HS-27A (cell line): ENCODE data around the gene PARN.
"Not testable (repeated sequence)": the region's sequence is repeated elsewhere in the genome, so short reads cannot be mapped to it uniquely, and the experiment has no call there.

ENCODE experiments used
- DNase-seq: peaks from one replicate; pipeline ENCODE4 v3.0.0-alpha.2; 2012; ENCODE audit warnings: low read depth, missing footprints

Gene PARN

GRCh38 chr16:14472357-14472756, 157.7 kb downstream of the PARN start:
- DNase-seq: no peak

DNA sequence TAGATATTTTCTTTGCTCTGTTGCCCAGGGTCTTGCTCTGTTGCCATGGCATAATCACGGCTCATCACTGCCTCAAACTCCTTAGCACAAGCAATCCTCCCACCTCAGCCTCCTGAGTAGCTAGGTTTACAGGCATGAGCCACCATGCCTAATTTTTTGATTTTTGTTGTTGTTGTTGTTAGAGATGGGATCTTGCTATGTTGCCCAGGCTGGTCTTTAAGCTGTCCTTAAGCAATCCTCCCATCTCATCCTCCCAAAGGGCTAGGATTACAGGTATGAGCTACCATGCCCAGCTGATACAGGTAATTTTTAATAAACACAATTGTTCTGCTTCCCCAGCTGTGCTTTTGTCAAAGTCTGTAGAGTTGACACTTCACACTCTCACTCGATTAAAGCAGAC, 159.3 kb downstream of the PARN start:
- no peak for DNase-seq

GRCh38 chr16:14465799-14466198, 164.3 kb downstream of the PARN start:
- DNase-seq: no peak

DNA sequence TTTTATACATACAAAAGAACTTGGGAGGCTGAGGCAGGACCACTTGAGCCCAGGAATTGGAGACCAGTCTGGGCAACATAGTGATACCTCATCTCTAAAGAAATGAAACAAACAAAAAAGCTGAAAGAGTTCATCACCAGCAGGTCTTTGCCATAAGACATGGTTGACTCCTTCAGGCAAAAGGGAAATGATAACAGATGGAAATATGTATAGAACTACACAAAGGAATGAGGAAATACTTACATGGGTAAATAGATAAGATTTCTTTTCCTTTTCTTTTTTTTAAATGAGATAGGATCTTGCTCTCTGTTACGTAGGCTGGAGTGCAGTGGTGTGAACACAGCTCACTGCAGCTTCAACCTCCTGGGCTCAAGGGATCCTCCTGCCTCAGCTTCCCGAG, 165.3 kb downstream of the PARN start:
- DNase-seq: no peak

DNA sequence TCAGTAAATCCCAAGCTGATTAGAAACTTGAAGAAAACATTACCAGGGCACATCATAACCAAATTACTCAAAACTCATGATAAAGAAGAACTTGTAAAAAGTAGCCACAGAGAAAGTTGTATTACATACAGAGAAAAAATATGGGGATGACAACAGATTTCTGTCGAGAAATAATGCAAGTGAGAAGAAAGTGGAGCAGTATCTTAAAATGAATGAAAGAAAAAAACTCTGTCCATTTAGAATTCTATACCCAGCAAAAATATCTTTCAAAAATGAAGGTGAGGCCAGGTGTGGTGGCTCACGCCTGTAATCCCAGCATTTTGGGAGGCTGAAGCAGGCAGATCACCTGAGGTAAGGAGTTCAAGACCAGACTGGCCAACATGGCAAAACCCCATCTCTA, 165.9 kb downstream of the PARN start:
- no peak for DNase-seq

GRCh38 chr16:14462811-14463210, 167.2 kb downstream of the PARN start:
- no peak for DNase-seq

DNA sequence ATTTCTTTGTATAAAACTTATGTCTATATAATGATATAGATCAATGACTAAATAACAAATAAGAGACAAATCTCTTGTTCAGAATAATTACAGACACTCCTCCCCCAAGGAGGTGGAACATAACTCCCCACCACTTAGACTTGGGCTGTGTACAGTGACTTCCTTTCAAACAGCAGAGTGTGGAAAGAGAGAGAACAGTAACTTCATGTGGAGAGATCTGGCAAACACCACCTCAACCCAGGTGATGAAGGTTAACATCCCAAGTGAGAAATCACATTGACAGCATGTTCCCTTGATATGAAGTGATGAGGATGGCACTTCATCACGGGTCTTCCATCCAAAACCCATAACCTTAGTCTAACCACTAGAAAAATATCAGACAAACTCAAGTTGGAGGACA, 169.3 kb downstream of the PARN start:
- DNase-seq: no peak

GRCh38 chr16:14458576-14458975, 171.5 kb downstream of the PARN start:
- no peak for DNase-seq

DNA sequence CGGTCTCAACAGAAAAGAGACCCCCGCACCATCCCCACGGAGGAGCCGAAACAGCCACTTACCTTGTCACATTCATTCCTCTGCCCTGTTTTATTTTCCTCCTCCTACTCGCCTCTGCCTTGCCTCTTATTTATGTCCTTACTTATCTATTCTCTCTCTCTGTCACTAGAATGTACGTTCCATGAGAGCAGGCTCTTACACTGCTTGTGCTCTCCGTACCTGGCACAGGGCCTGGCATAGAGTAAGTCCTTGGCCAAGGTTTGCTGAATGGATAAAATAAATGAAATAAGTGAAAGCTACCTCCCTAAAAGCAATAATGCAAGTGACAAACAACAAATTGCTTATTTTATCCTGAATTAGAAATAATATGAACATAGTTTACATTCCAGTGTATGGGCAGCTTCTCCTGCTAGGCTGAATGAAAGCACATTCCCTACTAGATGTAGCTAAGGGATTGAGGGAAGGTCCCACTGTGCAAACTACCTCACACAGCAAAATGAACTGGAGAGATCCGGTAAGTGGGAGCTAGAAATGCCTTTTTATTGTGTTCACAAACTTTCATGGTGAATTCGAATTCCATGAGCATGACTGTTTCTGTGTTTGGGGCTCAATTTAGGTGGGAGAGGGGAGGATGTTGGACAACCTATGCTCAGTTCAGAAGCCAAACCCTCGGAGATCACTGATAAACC, 173.1 kb downstream of the PARN start:
- DNase-seq: no peak

GRCh38 chr16:14455573-14455972, 174.5 kb downstream of the PARN start:
- DNase-seq: peak; percentile 36

DNA sequence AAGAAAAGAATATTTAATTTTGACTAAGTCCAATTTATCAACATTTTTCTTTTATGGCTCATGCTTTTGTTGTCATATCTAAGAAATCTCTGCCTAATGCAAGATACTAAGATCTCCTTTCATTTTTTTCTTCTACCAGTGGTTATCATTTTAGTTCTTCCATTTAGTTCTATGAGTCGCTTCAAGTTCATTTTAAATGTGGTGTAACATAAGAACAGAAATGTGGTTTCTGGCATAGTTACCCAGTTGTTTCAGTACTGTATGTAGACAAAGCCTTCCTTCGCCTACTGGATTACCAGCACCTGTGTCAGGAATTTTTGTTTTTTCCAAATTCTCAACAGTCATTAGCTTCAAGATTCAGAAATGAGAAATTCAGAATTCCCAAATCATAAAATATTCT, 175.7 kb downstream of the PARN start:
- DNase-seq: peak; percentile 20

- no peak for DNase-seq
Measured at GRCh38 chr16:14452066-14452465, 178.0 kb downstream of the PARN start.

DNA sequence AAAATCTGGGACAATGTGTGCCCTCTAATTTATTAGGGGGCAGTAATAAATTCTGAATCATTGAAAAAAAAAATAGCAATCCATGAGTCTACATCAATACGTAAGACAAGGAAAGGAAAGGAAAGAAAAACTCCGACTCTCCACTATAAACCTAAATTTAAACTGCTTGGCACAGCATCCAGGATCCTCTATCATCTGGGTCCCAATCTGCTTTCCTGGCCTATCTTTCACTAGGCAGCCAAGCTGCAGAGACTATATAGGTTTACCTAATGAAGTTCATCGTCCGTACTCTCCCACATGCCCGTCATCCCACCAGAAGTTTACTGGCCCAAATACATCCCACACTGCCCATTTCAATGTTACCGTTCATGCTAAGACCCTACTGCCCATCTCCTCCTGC, 179.2 kb downstream of the PARN start:
- no peak for DNase-seq

- no peak for DNase-seq
Measured at GRCh38 chr16:14449790-14450480, 180.1 kb downstream of the PARN start.

GRCh38 chr16:14449334-14449733, 180.7 kb downstream of the PARN start:
- DNase-seq: no peak

DNA sequence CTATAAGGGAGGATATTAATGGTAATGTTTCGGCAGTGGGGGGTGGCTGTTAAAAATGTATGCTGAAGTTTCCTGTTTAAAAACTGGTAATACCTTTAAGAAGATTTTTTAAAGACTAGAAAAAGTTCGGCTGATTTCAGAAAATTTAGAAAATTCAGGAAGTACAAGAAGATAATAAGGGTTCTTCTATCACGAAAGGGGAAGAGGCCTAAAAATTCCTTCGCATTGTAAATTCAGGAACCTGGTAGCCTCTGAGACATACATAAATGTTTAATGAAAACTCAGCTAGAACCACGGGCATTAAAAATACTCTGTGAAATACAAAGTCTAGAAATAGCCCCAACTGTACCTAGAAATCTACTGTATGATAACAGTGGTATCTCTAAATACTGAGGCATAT, 181.2 kb downstream of the PARN start:
- no peak for DNase-seq

DNA sequence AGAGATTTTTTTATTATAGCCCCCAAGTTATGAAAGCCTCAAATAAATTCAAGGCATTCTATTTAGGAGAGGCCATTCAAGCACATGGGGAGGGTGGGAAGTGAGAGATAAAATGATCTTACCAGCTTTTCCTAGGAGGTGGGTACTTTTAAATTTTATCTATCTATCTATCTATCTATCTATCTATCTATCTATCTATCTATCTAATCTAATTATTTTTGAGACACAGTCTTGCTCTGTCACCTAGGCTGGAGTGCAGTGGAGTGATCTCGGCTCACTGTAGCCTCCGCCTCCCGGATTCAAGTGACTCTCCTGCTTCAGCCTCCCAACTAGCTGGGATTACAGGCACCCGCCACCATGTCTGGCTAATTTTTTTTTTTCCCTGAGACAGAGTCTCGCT, 182.3 kb downstream of the PARN start:
- DNase-seq: no peak

DNA sequence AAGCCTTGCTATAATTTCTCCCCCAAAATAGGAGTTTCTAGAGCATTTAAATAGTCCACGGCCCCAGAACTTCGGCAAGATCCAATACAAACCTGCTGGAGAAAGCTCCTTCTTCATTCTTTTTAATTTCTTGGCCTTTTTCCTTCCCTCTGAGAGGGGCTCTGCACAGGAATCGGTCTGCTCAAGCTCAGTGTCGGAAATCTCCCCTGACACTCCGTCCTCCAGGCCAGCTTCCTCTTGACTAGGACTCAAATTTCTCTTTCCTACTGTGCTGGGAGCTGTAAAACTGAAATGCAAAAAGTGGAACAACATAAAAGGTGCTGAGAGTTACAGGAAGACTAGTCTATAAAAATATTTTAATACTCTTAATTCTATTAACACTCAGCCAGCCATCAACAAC, 183.3 kb downstream of the PARN start:
- DNase-seq: no peak

DNA sequence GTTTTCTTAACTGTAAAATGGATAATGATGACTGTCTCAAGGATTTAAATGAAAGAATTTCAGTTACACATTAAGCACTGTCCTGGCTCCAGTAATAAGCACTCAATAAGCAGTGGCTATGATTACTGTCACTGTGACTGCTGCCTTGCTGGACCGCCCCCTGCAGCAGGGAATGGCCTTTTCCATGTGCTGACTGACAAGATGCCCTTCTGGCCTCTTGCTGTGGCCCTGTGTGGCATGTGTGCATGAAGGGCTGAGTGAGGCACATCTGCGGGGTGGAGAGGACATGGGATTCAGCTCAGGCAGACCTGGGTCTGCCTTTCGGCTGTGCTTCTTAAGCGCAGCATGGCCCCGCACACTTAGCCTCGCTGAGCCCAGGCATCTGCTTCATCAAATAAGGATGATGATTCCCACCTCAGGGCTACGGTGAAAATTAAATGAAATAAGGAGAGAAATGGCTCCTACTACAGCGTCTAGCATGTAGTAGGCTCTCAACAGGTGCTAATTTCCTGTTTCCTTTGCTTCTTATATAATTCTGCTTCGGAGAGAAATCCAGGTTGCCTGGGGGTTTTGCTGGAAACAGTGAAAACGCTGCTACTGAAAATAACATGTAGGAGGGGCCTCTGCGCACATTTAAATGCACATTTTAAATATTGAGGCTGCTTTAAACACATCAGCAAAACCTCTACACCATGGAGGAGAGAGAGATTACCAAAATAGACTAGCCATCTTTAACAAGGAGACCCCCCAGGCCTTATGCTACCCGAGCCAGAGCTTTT, 183.9 kb downstream of the PARN start:
- no peak for DNase-seq

DNA sequence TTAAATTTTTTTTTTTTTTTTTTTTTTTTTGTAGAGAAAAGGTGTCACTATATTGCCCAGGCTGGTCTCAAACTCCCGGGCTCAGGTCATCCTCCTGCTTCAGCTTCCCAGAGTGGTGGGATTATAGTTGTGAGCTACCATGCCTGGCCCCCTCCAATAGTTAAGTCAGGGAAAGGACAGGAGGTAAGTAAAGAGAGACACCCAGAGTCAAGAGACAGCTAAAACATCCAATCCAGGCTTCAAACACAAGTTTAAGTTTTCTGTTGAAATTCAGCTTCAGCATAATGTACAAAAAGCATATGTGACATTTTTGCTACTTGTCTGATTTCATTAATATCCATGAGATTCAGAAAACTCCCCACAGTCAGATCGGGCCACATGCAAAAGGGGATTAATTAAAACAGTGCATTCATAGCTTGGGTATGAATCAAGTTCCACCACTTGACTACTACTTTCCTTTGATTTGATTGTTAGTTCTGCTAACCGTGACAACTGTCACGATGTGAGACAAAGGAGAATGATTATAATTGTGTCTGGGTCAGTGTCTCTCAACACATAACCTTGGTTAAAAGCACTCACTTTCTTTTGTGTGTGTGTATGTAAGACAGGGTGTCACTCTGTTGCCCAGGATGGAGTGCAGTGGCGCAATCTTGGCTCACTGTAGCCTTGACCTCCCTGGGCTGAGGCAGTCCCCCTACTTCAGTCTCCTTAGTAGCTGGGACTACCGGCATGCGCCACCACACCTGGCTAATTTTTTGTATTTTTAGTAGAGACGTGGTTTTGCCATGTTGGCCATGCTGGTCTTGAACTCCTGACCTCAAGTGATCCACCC, 184.9 kb downstream of the PARN start:
- no peak for DNase-seq

- not testable (repeated sequence) for DNase-seq
Measured at GRCh38 chr16:14441533-14441932, 188.5 kb downstream of the PARN start.

- DNase-seq: no peak
Measured at GRCh38 chr16:14438256-14438655, 191.8 kb downstream of the PARN start.
